HepG2 (cell line): Measurements from ENCODE around the gene ADCY9. TPM values are rescaled to one million over a fixed set of nuclear protein-coding genes. Genes with fewer than 3 reads are reported as not detected.
A peak's percentile ranks its signal among the peaks of the same experiment; 100 is the strongest.

ENCODE experiments used
- ASH2L ChIP-seq: fragments of 300-600, 200-600 bp; sonication (generic); IDR thresholded peaks from 2 replicates; pipeline ENCODE4 v1.7.0; 2017; ENCODE audit warnings: low read depth, mild to moderate bottlenecking, moderate library complexity, mixed read lengths, low read length; ENCODE audit not compliant: insufficient read length
- ATF7 ChIP-seq, 2 experiments: fragments of 450-650 bp in 1 of 2; sonication (generic) in 1 of 2; formaldehyde crosslinking in 1 of 2; IDR thresholded peaks; 2 replicates each; pipeline versions ENCODE4 v1.4.0 to v1.6.1; 2016 to 2020; ENCODE audit warnings: antibody characterized with exemption in 1 of 2, mild to moderate bottlenecking in 1 of 2, missing genetic modification reagents in 1 of 2
- EHMT2 ChIP-seq: fragments of 200-600 bp; sonication (generic); IDR thresholded peaks from 2 replicates; pipeline ENCODE4 v1.7.0; 2017; ENCODE audit warnings: antibody characterized with exemption, low read depth, low read length, borderline replicate concordance
- FOXK1 ChIP-seq: sonication (generic); formaldehyde crosslinking; IDR thresholded peaks from 2 replicates; pipeline ENCODE4 v1.4.0; 2020; ENCODE audit warnings: low read depth, missing genetic modification reagents, borderline replicate concordance
- GTF2F1 ChIP-seq: fragments of 150-350 bp; IDR thresholded peaks from 2 replicates; pipeline ENCODE4 v1.6.1; 2014; ENCODE audit warnings: low read length
- HOXA3 ChIP-seq: sonication (generic); formaldehyde crosslinking; IDR thresholded peaks from 2 replicates; pipeline ENCODE4 v1.5.0; 2020; ENCODE audit warnings: missing genetic modification reagents
- KMT2B ChIP-seq: IDR thresholded peaks from 2 replicates; pipeline ENCODE4 v1.6.1; 2016; ENCODE audit warnings: missing genetic modification reagents, missing compliant biosample characterization
- PHB2 ChIP-seq: fragments of 450-650 bp; IDR thresholded peaks from 2 replicates; pipeline ENCODE4 v1.6.1; 2018; ENCODE audit not compliant: partially characterized antibody
- PRDM15 ChIP-seq: sonication (generic); formaldehyde crosslinking; IDR thresholded peaks from 2 replicates; pipeline ENCODE4 v1.4.0; 2020; ENCODE audit warnings: missing genetic modification reagents
- SPEN ChIP-seq: sonication (generic); formaldehyde crosslinking; IDR thresholded peaks from 2 replicates; pipeline ENCODE4 v1.5.1; 2020; ENCODE audit warnings: low read depth, mild to moderate bottlenecking, missing genetic modification reagents
- ZC3H13 ChIP-seq: sonication (generic); formaldehyde crosslinking; IDR thresholded peaks from 2 replicates; pipeline ENCODE4 v1.8.1; 2023; ENCODE audit warnings: mild to moderate bottlenecking, missing genetic modification reagents, moderate library complexity
- ZNF121 ChIP-seq: sonication (generic); formaldehyde crosslinking; IDR thresholded peaks from 2 replicates; pipeline ENCODE4 v1.5.0; 2020; ENCODE audit warnings: mild to moderate bottlenecking, missing genetic modification reagents
- ZNF253 ChIP-seq: sonication (generic); formaldehyde crosslinking; IDR thresholded peaks from 2 replicates; pipeline ENCODE4 v1.8.0; 2022; ENCODE audit warnings: mild to moderate bottlenecking, missing genetic modification reagents, borderline replicate concordance
- ZNF276 ChIP-seq: sonication (generic); formaldehyde crosslinking; IDR thresholded peaks from 2 replicates; pipeline ENCODE4 v1.4.0; 2020; ENCODE audit warnings: mild to moderate bottlenecking, low read depth, missing genetic modification reagents
- ZNF318 ChIP-seq: sonication (generic); formaldehyde crosslinking; IDR thresholded peaks from 2 replicates; pipeline ENCODE4 v1.4.0; 2020; ENCODE audit warnings: mild to moderate bottlenecking, missing genetic modification reagents
- ZNF460 ChIP-seq: sonication (generic); formaldehyde crosslinking; IDR thresholded peaks from 2 replicates; pipeline ENCODE4 v1.5.1; 2020; ENCODE audit warnings: missing genetic modification reagents, mild to moderate bottlenecking, borderline replicate concordance
- ZNF776 ChIP-seq: sonication (generic); formaldehyde crosslinking; IDR thresholded peaks from 2 replicates; pipeline ENCODE4 v1.4.0; 2020; ENCODE audit warnings: mild to moderate bottlenecking, missing genetic modification reagents
- polyA plus RNA-seq, 8 experiments: library from polyadenylated mRNA; depleted of rRNA in 3 of 8; stranded (reverse) in 7 of 8; unstranded in 1 of 8; fragments of >200 nt; fragmentation: Illumina TruSeq in 4 of 8; extraction: Trizol in 4 of 8; gene quantifications; 2 replicates each; pipeline versions ENCODE4 v1.2.1 to v1.2.3, GENCODE V29; 2011 to 2016; ENCODE audit warnings: low read depth in 4 of 8, missing spikeins in 1 of 8, mixed read lengths in 1 of 8; ENCODE audit not compliant: insufficient read depth in 1 of 8
- total RNA-seq, 5 experiments: library from RNA; depleted of rRNA; stranded (reverse); fragments of >200 nt; fragmentation: Illumina TruSeq; extraction: Trizol; gene quantifications; 2 replicates each; pipeline ENCODE4 v1.2.3, GENCODE V29; 2016; ENCODE audit warnings: low read depth in 1 of 5

ADCY9 gene
- total and polyA plus RNA-seq, 2 of the 13 experiments (the other 11 are each of a cell fraction or from before 2014, with no cell fraction given), result 11.2 to 13.9 TPM

- TF ChIP-seq PRDM15 (CRISPR knock-in tag) (no peak), ZC3H13 (CRISPR knock-in tag) (no peak), ZNF776 (CRISPR knock-in tag) (no peak), ZNF460 (CRISPR knock-in tag) (peak; percentile 74), ZNF318 (CRISPR knock-in tag) (no peak), KMT2B (no peak), PHB2 (no peak), EHMT2 (no peak), ZNF276 (CRISPR knock-in tag) (no peak), ZNF253 (no peak), SPEN (no peak), ATF7 (IDR thresholded peaks at IDR 0.05) (no peak), ATF7 (CRISPR knock-in tag; IDR thresholded peaks at IDR 0.05) (no peak), GTF2F1 (no peak), ASH2L (no peak), FOXK1 (CRISPR knock-in tag) (peak; percentile 64; the same call in 1 of the 2 replicates), ZNF121 (no peak), HOXA3 (CRISPR knock-in tag) (no peak)
These were observed 41.2 kb upstream of the ADCY9 start (continued) for GRCh38 chr16:4157376-4157825.
